GM19455 (cell line): ENCODE measurements around the gene DCAF8L2.
"Not testable (repeated sequence)": the region's sequence is repeated elsewhere in the genome, so short reads cannot be mapped to it uniquely, and the experiment has no call there.

Experiments used
- ATAC-seq: cut with Tn5 transposase; IDR thresholded peaks from one replicate; pipeline ENCODE4 v1.9.1; 2021; ENCODE audit not compliant: unreplicated experiment

The DCAF8L2 gene

GRCh38 chrX:27675493-27675892 lies 85.3 kb downstream of the DCAF8L2 start:
- no peak for ATAC-seq

- ATAC-seq, result no peak
Observed at GRCh38 chrX:27679281-27679680, 89.1 kb downstream of the DCAF8L2 start.

GRCh38 chrX:27680726-27681125 lies 90.6 kb downstream of the DCAF8L2 start:
- ATAC-seq, result no peak

- ATAC-seq, result not testable (repeated sequence)
Observed at GRCh38 chrX:27683566-27684208, 93.5 kb downstream of the DCAF8L2 start.

GRCh38 chrX:27694667-27695066 lies 104.5 kb downstream of the DCAF8L2 start:
- no peak for ATAC-seq

- ATAC-seq, result no peak
Observed at GRCh38 chrX:27706526-27706925, 116.4 kb downstream of the DCAF8L2 start.

GRCh38 chrX:27715610-27716009 lies 125.5 kb downstream of the DCAF8L2 start:
- ATAC-seq, result no peak

GRCh38 chrX:27728291-27728690 lies 138.1 kb downstream of the DCAF8L2 start:
- no peak for ATAC-seq

- no peak for ATAC-seq
Observed at GRCh38 chrX:27731962-27732361, 141.8 kb downstream of the DCAF8L2 start.

GRCh38 chrX:27735914-27736313 lies 145.8 kb downstream of the DCAF8L2 start:
- no peak for ATAC-seq

GRCh38 chrX:27740933-27741332 lies 150.8 kb downstream of the DCAF8L2 start:
- ATAC-seq, result no peak

GRCh38 chrX:27743521-27743920 lies 153.4 kb downstream of the DCAF8L2 start:
- ATAC-seq, result not testable (repeated sequence)

GRCh38 chrX:27746516-27746915 lies 156.4 kb downstream of the DCAF8L2 start:
- ATAC-seq, result no peak

- not testable (repeated sequence) for ATAC-seq
Observed at GRCh38 chrX:27750298-27750697, 160.2 kb downstream of the DCAF8L2 start.

GRCh38 chrX:27751976-27752375 lies 161.8 kb downstream of the DCAF8L2 start:
- no peak for ATAC-seq

- ATAC-seq, result no peak
Observed at GRCh38 chrX:27765718-27766117, 175.6 kb downstream of the DCAF8L2 start.

- no peak for ATAC-seq
Observed at GRCh38 chrX:27767387-27767786, 177.2 kb downstream of the DCAF8L2 start.

GRCh38 chrX:27775984-27776383 lies 185.8 kb downstream of the DCAF8L2 start:
- ATAC-seq, result no peak

- ATAC-seq, result no peak
Observed at GRCh38 chrX:27796640-27797257, 206.6 kb downstream of the DCAF8L2 start.

GRCh38 chrX:27797575-27797974 lies 207.4 kb downstream of the DCAF8L2 start:
- ATAC-seq, result no peak
